HepG2 (cell line): ENCODE measurements around the gene KHK. TPM values are rescaled to one million over a fixed set of nuclear protein-coding genes. Genes with fewer than 3 reads are reported as not detected.
A peak's percentile ranks its signal among the peaks of the same experiment; 100 is the strongest.

ENCODE experiments used
- CHCHD3 ChIP-seq: sonication (generic); formaldehyde crosslinking; IDR thresholded peaks from 2 replicates; pipeline ENCODE4 v1.8.0; 2022; ENCODE audit warnings: mild to moderate bottlenecking, missing genetic modification reagents, moderate library complexity
- DBP ChIP-seq: sonication (generic); formaldehyde crosslinking; IDR thresholded peaks from 2 replicates; pipeline ENCODE4 v1.4.0; 2020; ENCODE audit warnings: missing genetic modification reagents; ENCODE audit errors: not compliant biosample characterization
- GFI1 ChIP-seq: sonication (generic); formaldehyde crosslinking; IDR thresholded peaks from 2 replicates; pipeline ENCODE4 v1.5.0; 2020; ENCODE audit warnings: missing genetic modification reagents, mild to moderate bottlenecking, borderline replicate concordance
- MAFK ChIP-seq, 2 experiments: IDR thresholded peaks in 1 of 2; conservative IDR thresholded peaks in 1 of 2; 2 replicates each; pipeline ENCODE4 v1.6.1; 2011; ENCODE audit warnings: improper control_type of control experiment in 2 of 2, low read length in 2 of 2
- MLXIP ChIP-seq: sonication (generic); formaldehyde crosslinking; IDR thresholded peaks from 2 replicates; pipeline ENCODE4 v1.9.0; 2021; ENCODE audit warnings: missing genetic modification reagents, borderline replicate concordance
- NFE2L2 ChIP-seq: fragments of 150-350 bp; IDR thresholded peaks from 2 replicates; pipeline ENCODE4 v1.6.1; 2014; ENCODE audit warnings: low read length
- NONO ChIP-seq, 2 experiments: fragments of 450-650 bp in 1 of 2; sonication (generic) in 1 of 2; formaldehyde crosslinking in 1 of 2; IDR thresholded peaks in 1 of 2; conservative IDR thresholded peaks in 1 of 2; 2 replicates each; pipeline versions ENCODE4 v1.6.1 to v1.8.0; 2017 to 2022; ENCODE audit warnings: mild to moderate bottlenecking in 1 of 2, missing genetic modification reagents in 1 of 2, moderate library complexity in 1 of 2
- PCBP1 ChIP-seq: fragments of 200-400 bp; formaldehyde crosslinking; IDR thresholded peaks from 2 replicates; pipeline ENCODE4 v1.6.1; 2017; ENCODE audit warnings: mild to moderate bottlenecking, low read depth, low read length, borderline replicate concordance
- POLR2AphosphoS2 ChIP-seq: IDR thresholded peaks from 2 replicates; pipeline ENCODE4 v1.6.1; 2011; ENCODE audit warnings: low read depth, low read length, improper control_type of control experiment
- TBL1XR1 ChIP-seq: fragments of 150-350 bp; IDR thresholded peaks from 2 replicates; pipeline ENCODE4 v1.6.1; 2014; ENCODE audit warnings: borderline replicate concordance, low read length; ENCODE audit not compliant: partially characterized antibody
- TSC22D2 ChIP-seq: sonication (generic); formaldehyde crosslinking; IDR thresholded peaks from 2 replicates; pipeline ENCODE4 v1.5.1; 2020; ENCODE audit warnings: missing genetic modification reagents, mild to moderate bottlenecking, borderline replicate concordance
- ZFP41 ChIP-seq: sonication (generic); formaldehyde crosslinking; IDR thresholded peaks from 2 replicates; pipeline ENCODE4 v1.4.0; 2020; ENCODE audit warnings: mild to moderate bottlenecking, missing genetic modification reagents, borderline replicate concordance
- ZNF138 ChIP-seq: sonication (generic); formaldehyde crosslinking; IDR thresholded peaks from 2 replicates; pipeline ENCODE4 v1.5.0; 2020; ENCODE audit warnings: mild to moderate bottlenecking, low read depth, missing genetic modification reagents
- ZNF484 ChIP-seq: sonication (generic); formaldehyde crosslinking; IDR thresholded peaks from 2 replicates; pipeline ENCODE4 v1.5.1; 2020; ENCODE audit warnings: mild to moderate bottlenecking, low read depth, missing genetic modification reagents, borderline replicate concordance
- ZNF496 ChIP-seq: sonication (generic); formaldehyde crosslinking; IDR thresholded peaks from 2 replicates; pipeline ENCODE4 v1.8.1; 2023; ENCODE audit warnings: mild to moderate bottlenecking, moderate library complexity, missing genetic modification reagents; ENCODE audit not compliant: insufficient replicate concordance
- ZNF557 ChIP-seq: sonication (generic); formaldehyde crosslinking; IDR thresholded peaks from 2 replicates; pipeline ENCODE4 v1.4.0; 2020; ENCODE audit warnings: missing genetic modification reagents
- ZNF704 ChIP-seq: sonication (generic); formaldehyde crosslinking; IDR thresholded peaks from 2 replicates; pipeline ENCODE4 v1.8.1; 2023; ENCODE audit warnings: mild to moderate bottlenecking, inconsistent platforms, moderate library complexity, missing genetic modification reagents, borderline replicate concordance
- ZNF891 ChIP-seq: sonication (generic); formaldehyde crosslinking; IDR thresholded peaks from 2 replicates; pipeline ENCODE4 v1.5.0; 2020; ENCODE audit warnings: mild to moderate bottlenecking, missing genetic modification reagents
- ZSCAN29 ChIP-seq: sonication (generic); formaldehyde crosslinking; conservative IDR thresholded peaks from 2 replicates; pipeline ENCODE4 v1.4.0; 2020; ENCODE audit warnings: mild to moderate bottlenecking, missing genetic modification reagents
- ZSCAN31 ChIP-seq: sonication (generic); formaldehyde crosslinking; IDR thresholded peaks from 2 replicates; pipeline ENCODE4 v1.5.0; 2020; ENCODE audit warnings: low read depth, mild to moderate bottlenecking, missing genetic modification reagents
- ZSCAN9 ChIP-seq: IDR thresholded peaks from 2 replicates; pipeline ENCODE4 v1.6.1; 2016; ENCODE audit warnings: borderline replicate concordance
- polyA plus RNA-seq, 8 experiments: library from polyadenylated mRNA; depleted of rRNA in 3 of 8; stranded (reverse) in 7 of 8; unstranded in 1 of 8; fragments of >200 nt; fragmentation: Illumina TruSeq in 4 of 8; extraction: Trizol in 4 of 8; gene quantifications; 2 replicates each; pipeline versions ENCODE4 v1.2.1 to v1.2.3, GENCODE V29; 2011 to 2016; ENCODE audit warnings: low read depth in 4 of 8, missing spikeins in 1 of 8, mixed read lengths in 1 of 8; ENCODE audit not compliant: insufficient read depth in 1 of 8
- total RNA-seq, 5 experiments: library from RNA; depleted of rRNA; stranded (reverse); fragments of >200 nt; fragmentation: Illumina TruSeq; extraction: Trizol; gene quantifications; 2 replicates each; pipeline ENCODE4 v1.2.3, GENCODE V29; 2016; ENCODE audit warnings: low read depth in 1 of 5

Gene KHK
- total and polyA plus RNA-seq, 2 of the 13 experiments (the other 11 are each of a cell fraction or from before 2014, with no cell fraction given), result 40.9 to 99.2 TPM

- TF ChIP-seq ZNF704 (CRISPR knock-in tag) (no peak), ZNF891 (CRISPR knock-in tag) (no peak), DBP (CRISPR knock-in tag) (no peak), NFE2L2 (no peak), MAFK (conservative IDR thresholded peaks at IDR 0.05 in 1 of 2, IDR thresholded peaks at IDR 0.05 in 1 of 2; ENCODE audit: low read length in 2 of 2) (peak; percentile 76 to 84), ZSCAN9 (CRISPR knock-in tag) (peak; percentile 72; the same call in 1 of the 2 replicates), ZSCAN29 (no peak; the same call in 1 of the 2 replicates), ZNF138 (no peak; the same call in 1 of the 2 replicates), ZNF557 (CRISPR knock-in tag) (peak; percentile 75; the same call in 1 of the 2 replicates), ZNF496 (CRISPR knock-in tag) (no peak), CHCHD3 (CRISPR knock-in tag) (no peak), NONO (IDR thresholded peaks at IDR 0.05) (no peak), NONO (CRISPR knock-in tag; conservative IDR thresholded peaks at IDR 0.05) (peak; percentile 87), MLXIP (CRISPR knock-in tag) (peak; percentile 69; the same call in 1 of the 2 replicates), ZNF484 (no peak), PCBP1 (no peak), ZSCAN31 (no peak), ZFP41 (CRISPR knock-in tag) (no peak), TSC22D2 (CRISPR knock-in tag) (peak; percentile 86; the same call in 1 of the 2 replicates), GFI1 (CRISPR knock-in tag) (peak; percentile 57; the same call in 1 of the 2 replicates), POLR2AphosphoS2 (no peak), TBL1XR1 (no peak)
Observed at GRCh38 chr2:27092696-27093429, 6.3 kb downstream of the KHK start (continued).
